HepG2 (cell line): ENCODE measurements around the gene SRRM3. TPM values are rescaled to one million over a fixed set of nuclear protein-coding genes. Genes with fewer than 3 reads are reported as not detected.
A peak's percentile ranks its signal among the peaks of the same experiment; 100 is the strongest.

Experiments used
- CCDC6 ChIP-seq: sonication (generic); formaldehyde crosslinking; IDR thresholded peaks from 2 replicates; pipeline ENCODE4 v1.8.1; 2022; ENCODE audit warnings: mild to moderate bottlenecking, missing genetic modification reagents, moderate library complexity
- ELF3 ChIP-seq: IDR thresholded peaks from 2 replicates; pipeline ENCODE4 v1.6.1; 2016; ENCODE audit warnings: missing genetic modification reagents, missing compliant biosample characterization
- IRF2 ChIP-seq: IDR thresholded peaks from 2 replicates; pipeline ENCODE4 v1.6.1; 2018; ENCODE audit warnings: missing genetic modification reagents, missing compliant biosample characterization
- KDM2A ChIP-seq: sonication (generic); formaldehyde crosslinking; IDR thresholded peaks from 2 replicates; pipeline ENCODE4 v1.4.0; 2020; ENCODE audit warnings: low read depth, missing genetic modification reagents, borderline replicate concordance
- KLF16 ChIP-seq, 2 experiments: sonication (generic) in 1 of 2; formaldehyde crosslinking in 1 of 2; IDR thresholded peaks; 2 replicates each; pipeline versions ENCODE4 v1.6.1 to v1.8.0; 2016 to 2023; ENCODE audit warnings: missing genetic modification reagents in 2 of 2, missing compliant biosample characterization in 1 of 2
- NR1H2 ChIP-seq: sonication (generic); formaldehyde crosslinking; IDR thresholded peaks from 2 replicates; pipeline ENCODE4 v1.8.1; 2022; ENCODE audit warnings: low read depth, missing genetic modification reagents, borderline replicate concordance
- ZNF263 ChIP-seq: sonication (generic); formaldehyde crosslinking; IDR thresholded peaks from 2 replicates; pipeline ENCODE4 v1.4.0; 2020; ENCODE audit warnings: missing genetic modification reagents
- ZNF543 ChIP-seq: sonication (generic); formaldehyde crosslinking; IDR thresholded peaks from 2 replicates; pipeline ENCODE4 v1.4.0; 2020; ENCODE audit warnings: mild to moderate bottlenecking, missing genetic modification reagents
- ZNF598 ChIP-seq: sonication (generic); formaldehyde crosslinking; IDR thresholded peaks from 2 replicates; pipeline ENCODE4 v1.5.1; 2020; ENCODE audit warnings: mild to moderate bottlenecking, missing genetic modification reagents, borderline replicate concordance
- ZNF614 ChIP-seq: IDR thresholded peaks from 2 replicates; pipeline ENCODE4 v1.6.1; 2018; ENCODE audit warnings: missing biosample characterization, missing genetic modification reagents, inconsistent platforms, borderline replicate concordance
- ZNF841 ChIP-seq: sonication (generic); formaldehyde crosslinking; IDR thresholded peaks from 2 replicates; pipeline ENCODE4 v1.8.1; 2023; ENCODE audit warnings: missing genetic modification reagents, borderline replicate concordance
- ZSCAN25 ChIP-seq: sonication (generic); formaldehyde crosslinking; IDR thresholded peaks from 2 replicates; pipeline ENCODE4 v1.8.0; 2022; ENCODE audit warnings: mild to moderate bottlenecking, missing genetic modification reagents
- polyA plus RNA-seq, 8 experiments: library from polyadenylated mRNA; depleted of rRNA in 3 of 8; stranded (reverse) in 7 of 8; unstranded in 1 of 8; fragments of >200 nt; fragmentation: Illumina TruSeq in 4 of 8; extraction: Trizol in 4 of 8; gene quantifications; 2 replicates each; pipeline versions ENCODE4 v1.2.1 to v1.2.3, GENCODE V29; 2011 to 2016; ENCODE audit warnings: low read depth in 4 of 8, missing spikeins in 1 of 8, mixed read lengths in 1 of 8; ENCODE audit not compliant: insufficient read depth in 1 of 8
- total RNA-seq, 5 experiments: library from RNA; depleted of rRNA; stranded (reverse); fragments of >200 nt; fragmentation: Illumina TruSeq; extraction: Trizol; gene quantifications; 2 replicates each; pipeline ENCODE4 v1.2.3, GENCODE V29; 2016; ENCODE audit warnings: low read depth in 1 of 5
- TF ChIP-seq, protein P1 (sequence below): sonication (generic); formaldehyde crosslinking; IDR thresholded peaks from 2 replicates; pipeline ENCODE4 v1.4.0; 2020; ENCODE audit warnings: missing genetic modification reagents, mild to moderate bottlenecking, borderline replicate concordance
- TF ChIP-seq, protein P2 (sequence below): sonication (generic); formaldehyde crosslinking; IDR thresholded peaks from 2 replicates; pipeline ENCODE4 v1.4.0; 2020; ENCODE audit warnings: missing genetic modification reagents, borderline replicate concordance
- TF ChIP-seq, protein P3 (sequence below): sonication (generic); formaldehyde crosslinking; IDR thresholded peaks from 2 replicates; pipeline ENCODE4 v1.4.0; 2020; ENCODE audit warnings: missing genetic modification reagents
- TF ChIP-seq, protein P4 (sequence below): sonication (generic); formaldehyde crosslinking; IDR thresholded peaks from 2 replicates; pipeline ENCODE4 v1.4.0; 2020; ENCODE audit warnings: mild to moderate bottlenecking, missing genetic modification reagents, borderline replicate concordance

SRRM3 gene
- total and polyA plus RNA-seq, 2 of the 13 experiments (the other 11 are each of a cell fraction or from before 2014, with no cell fraction given), result 0.13 to 0.54 TPM

DNA sequence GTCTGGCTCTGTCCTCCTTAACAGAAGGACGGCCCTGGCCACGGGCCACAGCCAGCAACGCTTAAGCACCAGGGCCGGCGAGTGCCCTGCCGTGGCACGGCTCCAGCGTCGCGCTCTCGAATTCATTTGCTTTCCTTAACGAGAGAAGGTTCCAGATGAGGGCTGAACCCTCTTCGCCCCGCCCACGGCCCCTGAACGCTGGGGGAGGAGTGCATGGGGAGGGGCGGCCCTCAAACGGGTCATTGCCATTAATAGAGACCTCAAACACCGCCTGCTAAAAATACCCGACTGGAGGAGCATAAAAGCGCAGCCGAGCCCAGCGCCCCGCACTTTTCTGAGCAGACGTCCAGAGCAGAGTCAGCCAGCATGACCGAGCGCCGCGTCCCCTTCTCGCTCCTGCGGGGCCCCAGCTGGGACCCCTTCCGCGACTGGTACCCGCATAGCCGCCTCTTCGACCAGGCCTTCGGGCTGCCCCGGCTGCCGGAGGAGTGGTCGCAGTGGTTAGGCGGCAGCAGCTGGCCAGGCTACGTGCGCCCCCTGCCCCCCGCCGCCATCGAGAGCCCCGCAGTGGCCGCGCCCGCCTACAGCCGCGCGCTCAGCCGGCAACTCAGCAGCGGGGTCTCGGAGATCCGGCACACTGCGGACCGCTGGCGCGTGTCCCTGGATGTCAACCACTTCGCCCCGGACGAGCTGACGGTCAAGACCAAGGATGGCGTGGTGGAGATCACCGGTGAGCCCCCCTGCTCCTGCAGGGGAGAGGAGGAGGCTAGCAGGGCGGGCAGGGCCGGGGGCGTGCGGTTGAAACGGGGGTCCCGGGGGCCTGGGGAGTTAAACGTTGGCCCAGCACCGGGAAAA is 100.9 kb downstream of the SRRM3 start, which contains the start of gene HSPB1 (continued):
- TF ChIP-seq, protein P1, sequence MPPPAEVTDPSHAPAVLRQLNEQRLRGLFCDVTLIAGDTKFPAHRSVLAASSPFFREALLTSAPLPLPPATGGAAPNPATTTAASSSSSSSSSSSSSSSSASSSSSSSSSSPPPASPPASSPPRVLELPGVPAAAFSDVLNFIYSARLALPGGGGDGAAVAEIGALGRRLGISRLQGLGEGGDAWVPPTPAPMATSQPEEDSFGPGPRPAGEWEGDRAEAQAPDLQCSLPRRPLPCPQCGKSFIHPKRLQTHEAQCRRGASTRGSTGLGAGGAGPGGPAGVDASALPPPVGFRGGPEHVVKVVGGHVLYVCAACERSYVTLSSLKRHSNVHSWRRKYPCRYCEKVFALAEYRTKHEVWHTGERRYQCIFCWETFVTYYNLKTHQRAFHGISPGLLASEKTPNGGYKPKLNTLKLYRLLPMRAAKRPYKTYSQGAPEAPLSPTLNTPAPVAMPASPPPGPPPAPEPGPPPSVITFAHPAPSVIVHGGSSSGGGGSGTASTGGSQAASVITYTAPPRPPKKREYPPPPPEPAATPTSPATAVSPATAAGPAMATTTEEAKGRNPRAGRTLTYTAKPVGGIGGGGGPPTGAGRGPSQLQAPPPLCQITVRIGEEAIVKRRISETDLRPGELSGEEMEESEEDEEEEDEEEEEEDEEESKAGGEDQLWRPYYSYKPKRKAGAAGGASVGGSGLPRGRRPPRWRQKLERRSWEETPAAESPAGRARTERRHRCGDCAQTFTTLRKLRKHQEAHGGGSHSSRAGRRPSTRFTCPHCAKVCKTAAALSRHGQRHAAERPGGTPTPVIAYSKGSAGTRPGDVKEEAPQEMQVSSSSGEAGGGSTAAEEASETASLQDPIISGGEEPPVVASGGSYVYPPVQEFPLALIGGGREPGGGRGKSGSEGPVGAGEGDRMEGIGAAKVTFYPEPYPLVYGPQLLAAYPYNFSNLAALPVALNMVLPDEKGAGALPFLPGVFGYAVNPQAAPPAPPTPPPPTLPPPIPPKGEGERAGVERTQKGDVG (CRISPR knock-in tag), result 0 out of 2 replicates have a peak, but pooled peaks have one; percentile 18
- peak; percentile 74 for TF ChIP-seq KDM2A
- TF ChIP-seq ZNF263 (CRISPR knock-in tag), result 0 out of 2 replicates have a peak, but pooled peaks have one; percentile 9
- peak; percentile 19; the same call in 1 of the 2 replicates for TF ChIP-seq ZSCAN25 (CRISPR knock-in tag)
- TF ChIP-seq, protein P2, sequence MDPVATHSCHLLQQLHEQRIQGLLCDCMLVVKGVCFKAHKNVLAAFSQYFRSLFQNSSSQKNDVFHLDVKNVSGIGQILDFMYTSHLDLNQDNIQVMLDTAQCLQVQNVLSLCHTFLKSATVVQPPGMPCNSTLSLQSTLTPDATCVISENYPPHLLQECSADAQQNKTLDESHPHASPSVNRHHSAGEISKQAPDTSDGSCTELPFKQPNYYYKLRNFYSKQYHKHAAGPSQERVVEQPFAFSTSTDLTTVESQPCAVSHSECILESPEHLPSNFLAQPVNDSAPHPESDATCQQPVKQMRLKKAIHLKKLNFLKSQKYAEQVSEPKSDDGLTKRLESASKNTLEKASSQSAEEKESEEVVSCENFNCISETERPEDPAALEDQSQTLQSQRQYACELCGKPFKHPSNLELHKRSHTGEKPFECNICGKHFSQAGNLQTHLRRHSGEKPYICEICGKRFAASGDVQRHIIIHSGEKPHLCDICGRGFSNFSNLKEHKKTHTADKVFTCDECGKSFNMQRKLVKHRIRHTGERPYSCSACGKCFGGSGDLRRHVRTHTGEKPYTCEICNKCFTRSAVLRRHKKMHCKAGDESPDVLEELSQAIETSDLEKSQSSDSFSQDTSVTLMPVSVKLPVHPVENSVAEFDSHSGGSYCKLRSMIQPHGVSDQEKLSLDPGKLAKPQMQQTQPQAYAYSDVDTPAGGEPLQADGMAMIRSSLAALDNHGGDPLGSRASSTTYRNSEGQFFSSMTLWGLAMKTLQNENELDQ (CRISPR knock-in tag), result no peak
- TF ChIP-seq NR1H2, result no peak; the same call in 1 of the 2 replicates
- TF ChIP-seq ZNF841, result no peak
- no peak for TF ChIP-seq IRF2 (CRISPR knock-in tag)
- TF ChIP-seq ZNF614, result no peak
- TF ChIP-seq, protein P3, sequence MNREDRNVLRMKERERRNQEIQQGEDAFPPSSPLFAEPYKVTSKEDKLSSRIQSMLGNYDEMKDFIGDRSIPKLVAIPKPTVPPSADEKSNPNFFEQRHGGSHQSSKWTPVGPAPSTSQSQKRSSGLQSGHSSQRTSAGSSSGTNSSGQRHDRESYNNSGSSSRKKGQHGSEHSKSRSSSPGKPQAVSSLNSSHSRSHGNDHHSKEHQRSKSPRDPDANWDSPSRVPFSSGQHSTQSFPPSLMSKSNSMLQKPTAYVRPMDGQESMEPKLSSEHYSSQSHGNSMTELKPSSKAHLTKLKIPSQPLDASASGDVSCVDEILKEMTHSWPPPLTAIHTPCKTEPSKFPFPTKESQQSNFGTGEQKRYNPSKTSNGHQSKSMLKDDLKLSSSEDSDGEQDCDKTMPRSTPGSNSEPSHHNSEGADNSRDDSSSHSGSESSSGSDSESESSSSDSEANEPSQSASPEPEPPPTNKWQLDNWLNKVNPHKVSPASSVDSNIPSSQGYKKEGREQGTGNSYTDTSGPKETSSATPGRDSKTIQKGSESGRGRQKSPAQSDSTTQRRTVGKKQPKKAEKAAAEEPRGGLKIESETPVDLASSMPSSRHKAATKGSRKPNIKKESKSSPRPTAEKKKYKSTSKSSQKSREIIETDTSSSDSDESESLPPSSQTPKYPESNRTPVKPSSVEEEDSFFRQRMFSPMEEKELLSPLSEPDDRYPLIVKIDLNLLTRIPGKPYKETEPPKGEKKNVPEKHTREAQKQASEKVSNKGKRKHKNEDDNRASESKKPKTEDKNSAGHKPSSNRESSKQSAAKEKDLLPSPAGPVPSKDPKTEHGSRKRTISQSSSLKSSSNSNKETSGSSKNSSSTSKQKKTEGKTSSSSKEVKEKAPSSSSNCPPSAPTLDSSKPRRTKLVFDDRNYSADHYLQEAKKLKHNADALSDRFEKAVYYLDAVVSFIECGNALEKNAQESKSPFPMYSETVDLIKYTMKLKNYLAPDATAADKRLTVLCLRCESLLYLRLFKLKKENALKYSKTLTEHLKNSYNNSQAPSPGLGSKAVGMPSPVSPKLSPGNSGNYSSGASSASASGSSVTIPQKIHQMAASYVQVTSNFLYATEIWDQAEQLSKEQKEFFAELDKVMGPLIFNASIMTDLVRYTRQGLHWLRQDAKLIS (CRISPR knock-in tag), result no peak
- TF ChIP-seq ZNF543 (CRISPR knock-in tag), result no peak
- no peak; the same call in 1 of the 2 replicates for TF ChIP-seq ELF3 (CRISPR knock-in tag)
- peak; percentile 33 for TF ChIP-seq CCDC6
- TF ChIP-seq KLF16 (CRISPR knock-in tag; IDR thresholded peaks at IDR 0.05), result peak in 1 of 2 experiments; percentile 39; a peak in 1 of 4 replicates
- TF ChIP-seq ZNF598 (CRISPR knock-in tag), result peak; percentile 45; the same call in 1 of the 2 replicates
- TF ChIP-seq, protein P4, sequence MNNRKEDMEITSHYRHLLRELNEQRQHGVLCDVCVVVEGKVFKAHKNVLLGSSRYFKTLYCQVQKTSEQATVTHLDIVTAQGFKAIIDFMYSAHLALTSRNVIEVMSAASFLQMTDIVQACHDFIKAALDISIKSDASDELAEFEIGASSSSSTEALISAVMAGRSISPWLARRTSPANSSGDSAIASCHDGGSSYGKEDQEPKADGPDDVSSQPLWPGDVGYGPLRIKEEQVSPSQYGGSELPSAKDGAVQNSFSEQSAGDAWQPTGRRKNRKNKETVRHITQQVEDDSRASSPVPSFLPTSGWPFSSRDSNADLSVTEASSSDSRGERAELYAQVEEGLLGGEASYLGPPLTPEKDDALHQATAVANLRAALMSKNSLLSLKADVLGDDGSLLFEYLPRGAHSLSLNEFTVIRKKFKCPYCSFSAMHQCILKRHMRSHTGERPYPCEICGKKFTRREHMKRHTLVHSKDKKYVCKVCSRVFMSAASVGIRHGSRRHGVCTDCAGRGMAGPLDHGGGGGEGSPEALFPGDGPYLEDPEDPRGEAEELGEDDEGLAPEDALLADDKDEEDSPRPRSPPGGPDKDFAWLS (CRISPR knock-in tag), result no peak
